WTC11 (cell line): Measurements from ENCODE around the gene EEF1AKMT3. TPM values are rescaled to one million over a fixed set of nuclear protein-coding genes. Genes with fewer than 3 reads are reported as not detected.

Experiments used
- ATAC-seq: fragments of 200-7000 bp; cut with Tn5 transposase; 2 replicates; pipeline ENCODE4 v1.10.0; 2021; ENCODE audit warnings: mild to moderate bottlenecking, moderate library complexity
- CTCF ChIA-PET: fragments of 300-600 bp; sonication (Branson Sonifier 250); formaldehyde crosslinking; loops from one replicate; lab custom pipeline; 2021; ENCODE audit warnings: antibody characterized with exemption; lab: Charles Lee
- POLR2A ChIA-PET: fragments of 350-600 bp; sonication (Branson Sonifier 250); formaldehyde crosslinking; loops from one replicate; lab custom pipeline; 2021; ENCODE audit warnings: antibody characterized with exemption; lab: Charles Lee
- DNase-seq: peaks from one replicate; pipeline ENCODE4 v3.0.0; 2021; ENCODE audit warnings: low spot score
- H3K27ac Mint-ChIP-seq: 2 replicates; pipeline ENCODE4 v1.8.0; 2021; ENCODE audit warnings: mixed read lengths
- H3K27me3 Mint-ChIP-seq: 2 replicates; pipeline ENCODE4 v1.8.0; 2021; ENCODE audit warnings: low read depth, mild to moderate bottlenecking, moderate library complexity, mixed read lengths
- H3K36me3 Mint-ChIP-seq: 2 replicates; pipeline ENCODE4 v1.8.0; 2021; ENCODE audit warnings: mixed read lengths
- H3K4me1 Mint-ChIP-seq: 2 replicates; pipeline ENCODE4 v1.8.0; 2022; ENCODE audit warnings: mixed read lengths
- H3K4me3 Mint-ChIP-seq: 2 replicates; pipeline ENCODE4 v1.8.0; 2021; ENCODE audit warnings: mild to moderate bottlenecking, moderate library complexity, mixed read lengths
- H3K9me3 Mint-ChIP-seq: 2 replicates; pipeline ENCODE4 v1.8.0; 2021; ENCODE audit warnings: mixed read lengths
- CREM ChIP-seq: sonication (generic); formaldehyde crosslinking; IDR thresholded peaks from 2 replicates; pipeline ENCODE4 v1.8.1; 2022; ENCODE audit warnings: mild to moderate bottlenecking, missing genetic modification reagents, moderate library complexity
- FOXP1 ChIP-seq: sonication (generic); formaldehyde crosslinking; IDR thresholded peaks from 2 replicates; pipeline ENCODE4 v1.8.0; 2022; ENCODE audit warnings: missing genetic modification reagents, mild to moderate bottlenecking, moderate library complexity, borderline replicate concordance
- JUN ChIP-seq: sonication (generic); formaldehyde crosslinking; IDR thresholded peaks from 2 replicates; pipeline ENCODE4 v1.8.0; 2023; ENCODE audit warnings: mild to moderate bottlenecking, missing genetic modification reagents
- KAT7 ChIP-seq: sonication (generic); formaldehyde crosslinking; IDR thresholded peaks from 2 replicates; pipeline ENCODE4 v1.8.1; 2023; ENCODE audit warnings: missing genetic modification reagents, mild to moderate bottlenecking, borderline replicate concordance
- MYBL2 ChIP-seq: sonication (generic); formaldehyde crosslinking; IDR thresholded peaks from 2 replicates; pipeline ENCODE4 v1.8.1; 2023; ENCODE audit warnings: mild to moderate bottlenecking, moderate library complexity, missing genetic modification reagents
- NFE2L1 ChIP-seq: sonication (generic); formaldehyde crosslinking; IDR thresholded peaks from 2 replicates; pipeline ENCODE4 v1.8.1; 2023; ENCODE audit warnings: missing genetic modification reagents
- NFYB ChIP-seq: sonication (generic); formaldehyde crosslinking; conservative IDR thresholded peaks from 2 replicates; pipeline ENCODE4 v1.8.0; 2022; ENCODE audit warnings: low read depth, missing genetic modification reagents
- RELA ChIP-seq: sonication (generic); formaldehyde crosslinking; IDR thresholded peaks from 2 replicates; pipeline ENCODE4 v1.8.1; 2022; ENCODE audit warnings: missing genetic modification reagents, mild to moderate bottlenecking, borderline replicate concordance
- TEAD4 ChIP-seq: sonication (generic); formaldehyde crosslinking; IDR thresholded peaks from 2 replicates; pipeline ENCODE4 v1.8.0; 2022; ENCODE audit warnings: mild to moderate bottlenecking, missing genetic modification reagents
- TP53 ChIP-seq: sonication (generic); formaldehyde crosslinking; IDR thresholded peaks from 2 replicates; pipeline ENCODE4 v1.8.1; 2023; ENCODE audit warnings: mild to moderate bottlenecking, missing genetic modification reagents
- ZNF121 ChIP-seq: sonication (generic); formaldehyde crosslinking; IDR thresholded peaks from 2 replicates; pipeline ENCODE4 v1.8.0; 2023; ENCODE audit warnings: missing genetic modification reagents
- ZNF138 ChIP-seq: sonication (generic); formaldehyde crosslinking; conservative IDR thresholded peaks from 2 replicates; pipeline ENCODE4 v1.8.1; 2022; ENCODE audit warnings: mild to moderate bottlenecking, moderate library complexity, missing genetic modification reagents
- ZNF219 ChIP-seq: sonication (generic); formaldehyde crosslinking; IDR thresholded peaks from 2 replicates; pipeline ENCODE4 v1.8.0; 2023; ENCODE audit warnings: missing genetic modification reagents, mild to moderate bottlenecking, borderline replicate concordance
- ZNF232 ChIP-seq: sonication (generic); formaldehyde crosslinking; IDR thresholded peaks from 2 replicates; pipeline ENCODE4 v1.8.0; 2022; ENCODE audit warnings: mild to moderate bottlenecking, missing genetic modification reagents
- ZNF263 ChIP-seq: sonication (generic); formaldehyde crosslinking; IDR thresholded peaks from 2 replicates; pipeline ENCODE4 v1.8.1; 2022; ENCODE audit warnings: low read depth, mild to moderate bottlenecking, moderate library complexity, missing genetic modification reagents
- ZNF396 ChIP-seq: fragments of 250-450 bp; sonication (Bioruptor Pico); IDR thresholded peaks from 2 replicates; pipeline ENCODE4 v1.8.0; 2021; ENCODE audit warnings: mild to moderate bottlenecking, moderate library complexity, borderline replicate concordance
- total RNA-seq: library from RNA; stranded (reverse); gene quantifications from 3 replicates; pipeline ENCODE4 v1.2.3, GENCODE V29; 2021
- TF ChIP-seq, protein P1 (sequence below): sonication (generic); formaldehyde crosslinking; IDR thresholded peaks from 2 replicates; pipeline ENCODE4 v1.8.0; 2023; ENCODE audit warnings: missing genetic modification reagents, mild to moderate bottlenecking, borderline replicate concordance
- TF ChIP-seq, protein P2 (sequence below): sonication (generic); formaldehyde crosslinking; IDR thresholded peaks from 2 replicates; pipeline ENCODE4 v1.8.0; 2022; ENCODE audit warnings: mild to moderate bottlenecking, missing genetic modification reagents
- TF ChIP-seq, protein P3 (sequence below): sonication (generic); formaldehyde crosslinking; IDR thresholded peaks from 2 replicates; pipeline ENCODE4 v1.8.1; 2023; ENCODE audit warnings: mild to moderate bottlenecking, missing genetic modification reagents, moderate library complexity
- TF ChIP-seq, protein P4 (sequence below): sonication (generic); formaldehyde crosslinking; IDR thresholded peaks from 2 replicates; pipeline ENCODE4 v1.8.1; 2022; ENCODE audit warnings: low read depth, mild to moderate bottlenecking, moderate library complexity, missing genetic modification reagents, borderline replicate concordance
- TF ChIP-seq, protein P5 (sequence below): sonication (generic); formaldehyde crosslinking; IDR thresholded peaks from 2 replicates; pipeline ENCODE4 v1.8.0; 2023; ENCODE audit warnings: mild to moderate bottlenecking, missing genetic modification reagents
- TF ChIP-seq, protein P6 (sequence below): sonication (generic); formaldehyde crosslinking; IDR thresholded peaks from 2 replicates; pipeline ENCODE4 v1.8.0; 2022; ENCODE audit warnings: mild to moderate bottlenecking, missing genetic modification reagents
- TF ChIP-seq, protein P7 (sequence below): sonication (generic); formaldehyde crosslinking; IDR thresholded peaks from 2 replicates; pipeline ENCODE4 v1.8.0; 2022; ENCODE audit warnings: mild to moderate bottlenecking, missing genetic modification reagents

Gene EEF1AKMT3
- total RNA-seq, 1 experiment from 2014 or later, result 3.2 TPM

DNA sequence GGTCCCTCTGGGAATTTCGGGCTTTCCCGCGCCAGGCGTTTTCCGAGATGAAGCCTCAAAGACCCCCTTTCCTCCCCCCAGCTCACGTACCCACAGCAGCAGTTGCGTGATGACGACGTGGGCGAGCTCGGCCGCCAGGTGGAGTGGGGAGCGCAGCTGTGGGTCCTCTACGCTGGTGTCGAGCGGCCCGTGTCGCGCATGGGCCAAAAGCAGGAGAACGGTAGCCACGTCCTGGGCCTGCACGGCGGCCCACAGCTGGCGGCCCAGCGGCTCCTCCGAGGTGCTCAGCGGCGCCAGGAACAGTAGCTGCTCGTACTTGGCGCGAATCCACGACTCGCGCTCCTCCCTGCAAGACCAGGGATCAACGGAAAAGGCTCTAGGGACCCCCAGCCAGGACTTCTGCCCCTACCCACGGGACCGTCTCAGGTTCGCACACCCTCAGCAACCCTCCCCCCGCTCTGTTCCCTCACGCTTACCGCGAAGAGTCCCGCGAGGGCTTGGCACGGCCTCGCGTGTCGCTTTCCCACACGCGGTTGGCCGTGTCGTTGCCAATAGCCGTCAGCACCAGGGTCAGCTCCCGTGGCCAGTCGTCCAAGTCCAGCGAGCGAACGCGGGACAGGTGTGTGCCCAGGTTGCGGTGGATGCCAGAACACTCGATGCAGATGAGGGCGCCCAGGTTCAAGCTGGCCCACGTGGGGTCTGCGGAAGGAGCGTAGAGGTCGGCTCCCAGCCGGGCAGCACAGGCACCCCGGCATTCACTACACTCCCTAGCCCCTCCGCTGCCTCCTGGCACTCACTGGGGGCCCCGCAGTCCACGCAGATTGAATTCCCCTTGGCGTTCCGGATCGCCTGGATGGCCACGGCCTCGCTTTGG lies 45.3 kb upstream of the EEF1AKMT3 start:
- DNase-seq (peak; percentile 47), ATAC-seq (peak; percentile 4)
- Mint-ChIP-seq H3K27me3 (peaks cover 95% of the 10 kb centered on the region), H3K4me3 (peak overlapping the region; percentile 50), H3K36me3 (no peaks in the 10 kb centered on the region), H3K9me3 (no peaks in the 10 kb centered on the region), H3K4me1 (peaks cover 15% of the 10 kb centered on the region), H3K27ac (no peak overlapping the region)
- ChIA-PET POLR2A (interaction anchor here (1.0 to 1.1 kb wide), 2 partner anchors 10 to 18 kb away, joined by 4 to 5 read pairs; partner anchors contain the start of gene TSPAN31), CTCF (interaction anchor here (0.5 to 5.8 kb wide), 20 partner anchors 9 to 214 kb away, joined by 3 to 146 read pairs (median 4); partner anchors contain the start of genes AGAP2, ARHGEF25, ATP23 and EEF1AKMT3)
- TF ChIP-seq, protein P1, sequence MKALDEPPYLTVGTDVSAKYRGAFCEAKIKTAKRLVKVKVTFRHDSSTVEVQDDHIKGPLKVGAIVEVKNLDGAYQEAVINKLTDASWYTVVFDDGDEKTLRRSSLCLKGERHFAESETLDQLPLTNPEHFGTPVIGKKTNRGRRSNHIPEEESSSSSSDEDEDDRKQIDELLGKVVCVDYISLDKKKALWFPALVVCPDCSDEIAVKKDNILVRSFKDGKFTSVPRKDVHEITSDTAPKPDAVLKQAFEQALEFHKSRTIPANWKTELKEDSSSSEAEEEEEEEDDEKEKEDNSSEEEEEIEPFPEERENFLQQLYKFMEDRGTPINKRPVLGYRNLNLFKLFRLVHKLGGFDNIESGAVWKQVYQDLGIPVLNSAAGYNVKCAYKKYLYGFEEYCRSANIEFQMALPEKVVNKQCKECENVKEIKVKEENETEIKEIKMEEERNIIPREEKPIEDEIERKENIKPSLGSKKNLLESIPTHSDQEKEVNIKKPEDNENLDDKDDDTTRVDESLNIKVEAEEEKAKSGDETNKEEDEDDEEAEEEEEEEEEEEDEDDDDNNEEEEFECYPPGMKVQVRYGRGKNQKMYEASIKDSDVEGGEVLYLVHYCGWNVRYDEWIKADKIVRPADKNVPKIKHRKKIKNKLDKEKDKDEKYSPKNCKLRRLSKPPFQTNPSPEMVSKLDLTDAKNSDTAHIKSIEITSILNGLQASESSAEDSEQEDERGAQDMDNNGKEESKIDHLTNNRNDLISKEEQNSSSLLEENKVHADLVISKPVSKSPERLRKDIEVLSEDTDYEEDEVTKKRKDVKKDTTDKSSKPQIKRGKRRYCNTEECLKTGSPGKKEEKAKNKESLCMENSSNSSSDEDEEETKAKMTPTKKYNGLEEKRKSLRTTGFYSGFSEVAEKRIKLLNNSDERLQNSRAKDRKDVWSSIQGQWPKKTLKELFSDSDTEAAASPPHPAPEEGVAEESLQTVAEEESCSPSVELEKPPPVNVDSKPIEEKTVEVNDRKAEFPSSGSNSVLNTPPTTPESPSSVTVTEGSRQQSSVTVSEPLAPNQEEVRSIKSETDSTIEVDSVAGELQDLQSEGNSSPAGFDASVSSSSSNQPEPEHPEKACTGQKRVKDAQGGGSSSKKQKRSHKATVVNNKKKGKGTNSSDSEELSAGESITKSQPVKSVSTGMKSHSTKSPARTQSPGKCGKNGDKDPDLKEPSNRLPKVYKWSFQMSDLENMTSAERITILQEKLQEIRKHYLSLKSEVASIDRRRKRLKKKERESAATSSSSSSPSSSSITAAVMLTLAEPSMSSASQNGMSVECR (CRISPR knock-in tag), result peak; percentile 46
- TF ChIP-seq TEAD4 (CRISPR knock-in tag) (0 out of 2 replicates have a peak, but pooled peaks have one; percentile 4), ZNF396 (CRISPR knock-in tag) (no peak), ZNF219 (peak; percentile 53; the same call in 1 of the 2 replicates), NFYB (CRISPR knock-in tag) (0 out of 2 replicates have a peak, but pooled peaks have one; percentile 12), MYBL2 (CRISPR knock-in tag) (no peak), FOXP1 (CRISPR knock-in tag) (0 out of 2 replicates have a peak, but pooled peaks have one; percentile 22), ZNF263 (CRISPR knock-in tag) (0 out of 2 replicates have a peak, but pooled peaks have one; percentile 19), ZNF121 (peak; percentile 24; the same call in 1 of the 2 replicates), TP53 (CRISPR knock-in tag) (0 out of 2 replicates have a peak, but pooled peaks have one; percentile 44), ZNF138 (CRISPR knock-in tag) (no peak; the same call in 1 of the 2 replicates), JUN (CRISPR knock-in tag) (0 out of 2 replicates have a peak, but pooled peaks have one; percentile 78), CREM (CRISPR knock-in tag) (peak; percentile 70; the same call in 1 of the 2 replicates), ZNF232 (CRISPR knock-in tag) (peak; percentile 66; the same call in 1 of the 2 replicates), NFE2L1 (0 out of 2 replicates have a peak, but pooled peaks have one; percentile 10), RELA (CRISPR knock-in tag) (no peak), KAT7 (CRISPR knock-in tag) (no peak)
- TF ChIP-seq, protein P2, sequence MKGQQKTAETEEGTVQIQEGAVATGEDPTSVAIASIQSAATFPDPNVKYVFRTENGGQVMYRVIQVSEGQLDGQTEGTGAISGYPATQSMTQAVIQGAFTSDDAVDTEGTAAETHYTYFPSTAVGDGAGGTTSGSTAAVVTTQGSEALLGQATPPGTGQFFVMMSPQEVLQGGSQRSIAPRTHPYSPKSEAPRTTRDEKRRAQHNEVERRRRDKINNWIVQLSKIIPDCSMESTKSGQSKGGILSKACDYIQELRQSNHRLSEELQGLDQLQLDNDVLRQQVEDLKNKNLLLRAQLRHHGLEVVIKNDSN (CRISPR knock-in tag), result peak; percentile 67; the same call in 1 of the 2 replicates
- TF ChIP-seq, protein P3, sequence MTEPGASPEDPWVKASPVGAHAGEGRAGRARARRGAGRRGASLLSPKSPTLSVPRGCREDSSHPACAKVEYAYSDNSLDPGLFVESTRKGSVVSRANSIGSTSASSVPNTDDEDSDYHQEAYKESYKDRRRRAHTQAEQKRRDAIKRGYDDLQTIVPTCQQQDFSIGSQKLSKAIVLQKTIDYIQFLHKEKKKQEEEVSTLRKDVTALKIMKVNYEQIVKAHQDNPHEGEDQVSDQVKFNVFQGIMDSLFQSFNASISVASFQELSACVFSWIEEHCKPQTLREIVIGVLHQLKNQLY, result no peak
- TF ChIP-seq, protein P4, sequence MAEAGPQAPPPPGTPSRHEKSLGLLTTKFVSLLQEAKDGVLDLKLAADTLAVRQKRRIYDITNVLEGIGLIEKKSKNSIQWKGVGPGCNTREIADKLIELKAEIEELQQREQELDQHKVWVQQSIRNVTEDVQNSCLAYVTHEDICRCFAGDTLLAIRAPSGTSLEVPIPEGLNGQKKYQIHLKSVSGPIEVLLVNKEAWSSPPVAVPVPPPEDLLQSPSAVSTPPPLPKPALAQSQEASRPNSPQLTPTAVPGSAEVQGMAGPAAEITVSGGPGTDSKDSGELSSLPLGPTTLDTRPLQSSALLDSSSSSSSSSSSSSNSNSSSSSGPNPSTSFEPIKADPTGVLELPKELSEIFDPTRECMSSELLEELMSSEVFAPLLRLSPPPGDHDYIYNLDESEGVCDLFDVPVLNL (CRISPR knock-in tag), result peak; percentile 59; the same call in 1 of the 2 replicates
- TF ChIP-seq, protein P5, sequence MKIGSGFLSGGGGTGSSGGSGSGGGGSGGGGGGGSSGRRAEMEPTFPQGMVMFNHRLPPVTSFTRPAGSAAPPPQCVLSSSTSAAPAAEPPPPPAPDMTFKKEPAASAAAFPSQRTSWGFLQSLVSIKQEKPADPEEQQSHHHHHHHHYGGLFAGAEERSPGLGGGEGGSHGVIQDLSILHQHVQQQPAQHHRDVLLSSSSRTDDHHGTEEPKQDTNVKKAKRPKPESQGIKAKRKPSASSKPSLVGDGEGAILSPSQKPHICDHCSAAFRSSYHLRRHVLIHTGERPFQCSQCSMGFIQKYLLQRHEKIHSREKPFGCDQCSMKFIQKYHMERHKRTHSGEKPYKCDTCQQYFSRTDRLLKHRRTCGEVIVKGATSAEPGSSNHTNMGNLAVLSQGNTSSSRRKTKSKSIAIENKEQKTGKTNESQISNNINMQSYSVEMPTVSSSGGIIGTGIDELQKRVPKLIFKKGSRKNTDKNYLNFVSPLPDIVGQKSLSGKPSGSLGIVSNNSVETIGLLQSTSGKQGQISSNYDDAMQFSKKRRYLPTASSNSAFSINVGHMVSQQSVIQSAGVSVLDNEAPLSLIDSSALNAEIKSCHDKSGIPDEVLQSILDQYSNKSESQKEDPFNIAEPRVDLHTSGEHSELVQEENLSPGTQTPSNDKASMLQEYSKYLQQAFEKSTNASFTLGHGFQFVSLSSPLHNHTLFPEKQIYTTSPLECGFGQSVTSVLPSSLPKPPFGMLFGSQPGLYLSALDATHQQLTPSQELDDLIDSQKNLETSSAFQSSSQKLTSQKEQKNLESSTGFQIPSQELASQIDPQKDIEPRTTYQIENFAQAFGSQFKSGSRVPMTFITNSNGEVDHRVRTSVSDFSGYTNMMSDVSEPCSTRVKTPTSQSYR (CRISPR knock-in tag), result no peak
- TF ChIP-seq, protein P6, sequence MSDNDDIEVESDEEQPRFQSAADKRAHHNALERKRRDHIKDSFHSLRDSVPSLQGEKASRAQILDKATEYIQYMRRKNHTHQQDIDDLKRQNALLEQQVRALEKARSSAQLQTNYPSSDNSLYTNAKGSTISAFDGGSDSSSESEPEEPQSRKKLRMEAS, result peak; percentile 76
- TF ChIP-seq, protein P7, sequence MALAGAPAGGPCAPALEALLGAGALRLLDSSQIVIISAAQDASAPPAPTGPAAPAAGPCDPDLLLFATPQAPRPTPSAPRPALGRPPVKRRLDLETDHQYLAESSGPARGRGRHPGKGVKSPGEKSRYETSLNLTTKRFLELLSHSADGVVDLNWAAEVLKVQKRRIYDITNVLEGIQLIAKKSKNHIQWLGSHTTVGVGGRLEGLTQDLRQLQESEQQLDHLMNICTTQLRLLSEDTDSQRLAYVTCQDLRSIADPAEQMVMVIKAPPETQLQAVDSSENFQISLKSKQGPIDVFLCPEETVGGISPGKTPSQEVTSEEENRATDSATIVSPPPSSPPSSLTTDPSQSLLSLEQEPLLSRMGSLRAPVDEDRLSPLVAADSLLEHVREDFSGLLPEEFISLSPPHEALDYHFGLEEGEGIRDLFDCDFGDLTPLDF (CRISPR knock-in tag), result peak; percentile 16; the same call in 1 of the 2 replicates
